Activated CD4-positive, alpha-beta memory T cell treated with anti-CD3 and anti-CD28 coated beads for 36 hours (primary cell): ENCODE data around the gene TAS2R10. TPM values are rescaled to one million over a fixed set of nuclear protein-coding genes. Genes with fewer than 3 reads are reported as not detected.

Source experiments
- total RNA-seq, 2 experiments: library from RNA; stranded (reverse); gene quantifications; one replicate each; pipeline ENCODE4 v1.2.3, GENCODE V29; 2021

The TAS2R10 gene
- total RNA-seq, 2 experiments from 2014 or later = not detected

Other genes with a start within 250 kb of the TAS2R10 start
- gene MAGOHB, start 212.7 kb downstream of the TAS2R10 start, total RNA-seq = 10 to 100 TPM; 66.2 to 69.1 TPM
- gene STYK1, start 152.3 kb downstream of the TAS2R10 start, total RNA-seq = not detected
- gene YBX3, start 103.0 kb downstream of the TAS2R10 start, total RNA-seq = 10 to 100 TPM; 90.7 to 96.2 TPM
- not detected for gene TAS2R7, start 23.7 kb downstream of the TAS2R10 start, total RNA-seq
- gene TAS2R8, start 19.1 kb downstream of the TAS2R10 start, total RNA-seq = not detected
- gene TAS2R9, start 16.2 kb downstream of the TAS2R10 start, total RNA-seq = not detected
- under 1 TPM in 1 of 2 experiments, not detected in 1; 0.57 TPM for gene PRR4, start 23.1 kb upstream of the TAS2R10 start, total RNA-seq
- gene PRH1, start 57.9 kb upstream of the TAS2R10 start, total RNA-seq = 1 to 10 TPM; 6.5 to 6.6 TPM
- not detected for gene TAS2R13, start 83.2 kb upstream of the TAS2R10 start, total RNA-seq
- not detected for gene PRH2, start 102.9 kb upstream of the TAS2R10 start, total RNA-seq
- gene TAS2R14, start 112.9 kb upstream of the TAS2R10 start, total RNA-seq = 1 to 10 TPM in 1 of 2 experiments, under 1 TPM in 1; 0.62 to 1.2 TPM
- not detected for gene TAS2R50, start 160.6 kb upstream of the TAS2R10 start, total RNA-seq
- gene TAS2R20, start 171.9 kb upstream of the TAS2R10 start, total RNA-seq = under 1 TPM; 0.36 to 0.97 TPM
- gene TAS2R19, start 196.3 kb upstream of the TAS2R10 start, total RNA-seq = under 1 TPM; 0.92 to 0.93 TPM
- gene TAS2R31, start 205.0 kb upstream of the TAS2R10 start, total RNA-seq = 1 to 10 TPM; 1.1 TPM
- under 1 TPM; 0.41 to 0.55 TPM for gene TAS2R46, start 235.9 kb upstream of the TAS2R10 start, total RNA-seq